Mesothelial cell of epicardium (in vitro differentiated cells): ENCODE measurements around the gene SLC8A1. TPM values are rescaled to one million over a fixed set of nuclear protein-coding genes. Genes with fewer than 3 reads are reported as not detected.

Source experiments
- DNase-seq, 2 experiments: peaks; one replicate each; pipeline ENCODE4 v3.0.0; 2021; ENCODE audit warnings: low spot score in 2 of 2; ENCODE audit not compliant: unreplicated experiment in 2 of 2
- H3K27ac Mint-ChIP-seq: 2 replicates; pipeline ENCODE4 v1.8.0; 2021; ENCODE audit warnings: mixed read lengths
- H3K27me3 Mint-ChIP-seq: 2 replicates; pipeline ENCODE4 v1.8.0; 2021; ENCODE audit warnings: low read depth, mixed read lengths
- H3K36me3 Mint-ChIP-seq: 2 replicates; pipeline ENCODE4 v1.8.0; 2021; ENCODE audit warnings: mixed read lengths
- H3K4me1 Mint-ChIP-seq: 2 replicates; pipeline ENCODE4 v1.8.0; 2021; ENCODE audit warnings: mixed read lengths
- H3K4me3 Mint-ChIP-seq: 2 replicates; pipeline ENCODE4 v1.8.0; 2021; ENCODE audit warnings: mild to moderate bottlenecking, moderate library complexity, mixed read lengths
- H3K9me3 Mint-ChIP-seq: 2 replicates; pipeline ENCODE4 v1.8.0; 2021; ENCODE audit warnings: mixed read lengths
- CTCF ChIP-seq: fragments of 200-600 bp; sonication (generic); IDR thresholded peaks from one replicate; pipeline ENCODE4 v1.5.0; 2021; ENCODE audit warnings: antibody characterized with exemption; ENCODE audit not compliant: unreplicated experiment
- total RNA-seq: library from RNA; stranded (reverse); gene quantifications from 3 replicates; pipeline ENCODE4 v1.2.1, GENCODE V29; 2021

The SLC8A1 gene
- total RNA-seq, 1 donor from 2014 or later: 29.6 TPM

- H3K27ac Mint-ChIP-seq: no peak overlapping the region
- no peaks in the 10 kb centered on the region for H3K27me3 Mint-ChIP-seq
- H3K36me3 Mint-ChIP-seq: no peaks in the 10 kb centered on the region
- no peak for DNase-seq
- peaks cover 6% of the 10 kb centered on the region for H3K4me1 Mint-ChIP-seq
- H3K9me3 Mint-ChIP-seq: no peaks in the 10 kb centered on the region
- H3K4me3 Mint-ChIP-seq: no peak overlapping the region
- no peak for TF ChIP-seq CTCF
Observed at GRCh38 chr2:40177366-40177765, 274.5 kb downstream of the SLC8A1 start.

- no peak for TF ChIP-seq CTCF
- Mint-ChIP-seq H3K4me3 (no peak overlapping the region), H3K4me1 (peaks cover 14% of the 10 kb centered on the region), H3K9me3 (no peaks in the 10 kb centered on the region), H3K36me3 (no peaks in the 10 kb centered on the region), H3K27me3 (no peaks in the 10 kb centered on the region), H3K27ac (peak overlapping the region; percentile 22)
- DNase-seq: no peak
Observed at GRCh38 chr2:40173276-40173675, 278.6 kb downstream of the SLC8A1 start.

- H3K4me3 Mint-ChIP-seq: no peak overlapping the region
- no peak overlapping the region for H3K27ac Mint-ChIP-seq
- TF ChIP-seq CTCF: no peak
- DNase-seq: no peak
- H3K4me1 Mint-ChIP-seq: peaks cover 30% of the 10 kb centered on the region
- H3K27me3 Mint-ChIP-seq: no peaks in the 10 kb centered on the region
- H3K36me3 Mint-ChIP-seq: peaks cover 2% of the 10 kb centered on the region
- H3K9me3 Mint-ChIP-seq: no peaks in the 10 kb centered on the region
Observed at GRCh38 chr2:40169856-40170255, 282.0 kb downstream of the SLC8A1 start.

GRCh38 chr2:40169430-40169829 is 282.5 kb downstream of the SLC8A1 start:
- no peak overlapping the region for H3K4me3 Mint-ChIP-seq
- H3K27me3 Mint-ChIP-seq: no peaks in the 10 kb centered on the region
- TF ChIP-seq CTCF: no peak
- no peaks in the 10 kb centered on the region for H3K9me3 Mint-ChIP-seq
- H3K4me1 Mint-ChIP-seq: peaks cover 32% of the 10 kb centered on the region
- H3K27ac Mint-ChIP-seq: no peak overlapping the region
- peaks cover 2% of the 10 kb centered on the region for H3K36me3 Mint-ChIP-seq
- DNase-seq: no peak

GRCh38 chr2:40168546-40168945 is 283.3 kb downstream of the SLC8A1 start:
- Mint-ChIP-seq H3K9me3 (no peaks in the 10 kb centered on the region), H3K4me1 (peaks cover 35% of the 10 kb centered on the region), H3K36me3 (peaks cover 2% of the 10 kb centered on the region), H3K27me3 (no peaks in the 10 kb centered on the region), H3K27ac (peak overlapping the region; percentile 93), H3K4me3 (no peak overlapping the region)
- no peak for DNase-seq
- TF ChIP-seq CTCF: no peak

- Mint-ChIP-seq H3K4me3 (no peak overlapping the region), H3K27me3 (no peaks in the 10 kb centered on the region), H3K9me3 (no peaks in the 10 kb centered on the region), H3K4me1 (peaks cover 31% of the 10 kb centered on the region), H3K27ac (peak overlapping the region; percentile 93), H3K36me3 (peaks cover 2% of the 10 kb centered on the region)
- TF ChIP-seq CTCF: no peak
- DNase-seq: no peak
Observed at GRCh38 chr2:40168032-40168431, 283.9 kb downstream of the SLC8A1 start.
